Measurements from ENCODE around the gene ZFP57. TPM values are rescaled to one million over a fixed set of nuclear protein-coding genes. Genes with fewer than 3 reads are reported as not detected.
A peak's percentile ranks its signal among the peaks of the same experiment; 100 is the strongest.

ZFP57 gene
- total RNA-seq, 4 donors from 2014 or later: 0.16 TPM; not detected in 3

DNA sequence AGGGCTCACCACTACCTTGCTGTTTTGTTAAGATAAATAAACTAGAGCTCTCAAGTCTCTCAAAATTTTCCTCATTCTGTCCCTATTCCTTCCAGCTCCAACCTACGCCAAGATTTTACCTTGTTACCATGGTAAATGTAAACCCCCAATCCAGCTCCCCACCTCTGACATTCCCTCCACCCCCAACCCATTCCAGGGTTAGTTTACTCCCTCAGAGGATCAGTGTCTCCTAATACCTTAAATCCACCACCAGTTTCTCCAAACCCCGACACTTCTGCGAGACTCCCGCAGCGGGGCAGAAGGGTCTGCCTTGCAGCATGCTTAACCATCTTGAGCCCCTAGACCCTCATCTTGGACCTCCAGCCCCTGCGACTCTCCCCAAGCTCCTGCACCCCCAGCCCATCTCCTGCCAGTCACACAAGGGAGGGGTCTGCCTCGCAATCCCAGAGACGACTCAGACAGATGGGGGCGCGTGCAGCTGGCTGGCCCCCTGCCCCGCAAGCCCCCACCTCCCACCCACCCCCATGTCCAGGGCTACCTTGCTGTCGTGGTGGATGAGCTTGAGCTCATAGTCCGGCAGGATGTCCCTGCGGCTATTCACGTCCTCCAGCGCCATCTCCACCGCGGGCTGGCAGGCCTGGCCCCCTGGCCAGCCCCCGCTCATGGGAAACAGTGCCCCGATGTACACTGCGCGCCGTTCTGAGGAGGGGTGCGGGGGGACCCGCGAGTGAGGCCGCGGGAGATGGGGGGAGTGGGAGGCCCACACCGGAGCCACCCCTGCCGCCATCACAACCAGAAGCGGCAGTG, 53.8 kb downstream of the ZFP57 start:
- no peak for DNase-seq
- H3K27me3 ChIP-seq: peaks cover 34 to 47% (median 45%) of the 10 kb centered on the region in 3 donors
- H3K9me3 ChIP-seq: no peaks in the 10 kb centered on the region
- peak overlapping the region; percentile 36 to 62 (median 54) for H3K4me3 ChIP-seq
- intact Hi-C loops (cut with DNase I; ENCODE audit: low total_unique reads): no loop called here
- in situ Hi-C loops (cut with MboI; ENCODE audit: low sequenced_read_pairs in 4 of 4): no loop called here
- peaks cover 4 to 22% of the 10 kb centered on the region in 2 donors for H3K4me1 ChIP-seq
- ATAC-seq: no peak
- no peaks in the 10 kb centered on the region for H3K36me3 ChIP-seq
- TF ChIP-seq POLR2A (IDR thresholded peaks at IDR 0.05) (no peak), CTCF (IDR thresholded peaks at IDR 0.05 in 4 of 5, conservative IDR thresholded peaks at IDR 0.05 in 1 of 5) (no peak)
- peak overlapping the region; percentile 37 to 69 (median 54) for H3K27ac ChIP-seq

- intact Hi-C loops (cut with DNase I; ENCODE audit: low total_unique reads): no loop called here
- H3K4me1 ChIP-seq: peaks cover 4 to 16% of the 10 kb centered on the region in 2 donors
- H3K36me3 ChIP-seq: no peaks in the 10 kb centered on the region
- no peaks in the 10 kb centered on the region for H3K9me3 ChIP-seq
- TF ChIP-seq CTCF (IDR thresholded peaks at IDR 0.05 in 4 of 5, conservative IDR thresholded peaks at IDR 0.05 in 1 of 5) (no peak), POLR2A (IDR thresholded peaks at IDR 0.05) (no peak)
- peaks cover 24 to 32% (median 29%) of the 10 kb centered on the region in 3 donors for H3K27me3 ChIP-seq
- H3K4me3 ChIP-seq: no peak overlapping the region
- in situ Hi-C loops (cut with MboI; ENCODE audit: low sequenced_read_pairs in 4 of 4): no loop called here
- H3K27ac ChIP-seq: no peak overlapping the region
- DNase-seq (no peak), ATAC-seq (no peak)
Measured at GRCh38 chr6:29625337-29625930, 55.5 kb downstream of the ZFP57 start.

- Histone ChIP-seq H3K27ac (no peak overlapping the region), H3K27me3 (peaks cover 24 to 26% (median 24%) of the 10 kb centered on the region in 3 donors), H3K4me1 (peaks cover 4 to 16% of the 10 kb centered on the region in 2 donors), H3K9me3 (no peaks in the 10 kb centered on the region), H3K36me3 (no peaks in the 10 kb centered on the region), H3K4me3 (no peak overlapping the region)
- TF ChIP-seq POLR2A (IDR thresholded peaks at IDR 0.05): no peak
- no peak for TF ChIP-seq CTCF (IDR thresholded peaks at IDR 0.05 in 4 of 5, conservative IDR thresholded peaks at IDR 0.05 in 1 of 5)
- in situ Hi-C loops (cut with MboI; ENCODE audit: low sequenced_read_pairs in 4 of 4) (no loop called here), intact Hi-C loops (cut with DNase I; ENCODE audit: low total_unique reads) (no loop called here)
- DNase-seq: no peak
- no peak for ATAC-seq
Measured at GRCh38 chr6:29624520-29624961, 56.4 kb downstream of the ZFP57 start.

Other genes starting within 250 kb of the ZFP57 start
- gene OR10C1, start 241.8 kb downstream of the ZFP57 start, total RNA-seq: not detected
- not detected for gene OR11A1, start 224.1 kb downstream of the ZFP57 start, total RNA-seq
- gene OR2H1, start 224.0 kb downstream of the ZFP57 start, total RNA-seq: not detected
- not detected for gene MAS1L, start 193.2 kb downstream of the ZFP57 start, total RNA-seq
- gene UBD, start 121.4 kb downstream of the ZFP57 start, total RNA-seq: under 1 TPM in 2 of 4 donors, not detected in 2; 0.33 to 0.87 TPM
- gene OR2H2, start 96.0 kb downstream of the ZFP57 start, total RNA-seq: not detected
- gene GABBR1, start 48.0 kb downstream of the ZFP57 start, total RNA-seq: 1 to 10 TPM; 1.0 to 3.8 (median 3.1) TPM
- not detected for gene MOG, start 24.1 kb downstream of the ZFP57 start, total RNA-seq
- 10 to 100 TPM in 3 of 4 donors, 1 to 10 TPM in 1; 9.6 to 22.1 (median 13.0) TPM for gene HLA-F, start 42.3 kb upstream of the ZFP57 start, total RNA-seq
- gene HLA-G, start 146.7 kb upstream of the ZFP57 start, total RNA-seq: not detected